MM.1S (cell line): ENCODE measurements around the gene EHBP1.
"Not testable (repeated sequence)": the region's sequence is repeated elsewhere in the genome, so short reads cannot be mapped to it uniquely, and the experiment has no call there.

Experiments
- DNase-seq: peaks from one replicate; pipeline ENCODE4 v3.0.0-alpha.2; 2015
- H2AFZ ChIP-seq: fragments of 300-600 bp; sonication (generic); 2 replicates; pipeline ENCODE4 v1.6.0; 2016; ENCODE audit warnings: antibody characterized with exemption, low read length
- H3F3A ChIP-seq: fragments of 300-600 bp; sonication (generic); 2 replicates; pipeline ENCODE4 v1.6.1; 2016; ENCODE audit warnings: mild to moderate bottlenecking, antibody characterized with exemption, low read length, moderate library complexity, mixed read lengths; ENCODE audit not compliant: insufficient read depth
- H3K27ac ChIP-seq: fragments of 300-600 bp; sonication (generic); 2 replicates; pipeline ENCODE4 v1.5.1; 2016; ENCODE audit warnings: mild to moderate bottlenecking, low read length
- H3K27me3 ChIP-seq: fragments of 300-600 bp; sonication (generic); replicated peaks from 2 replicates; pipeline ENCODE4 v1.6.0; 2016; ENCODE audit warnings: low read length; ENCODE audit not compliant: insufficient read depth
- H3K36me3 ChIP-seq: fragments of 300-600 bp; sonication (generic); replicated peaks from 2 replicates; pipeline ENCODE4 v1.6.1; 2016; ENCODE audit warnings: mild to moderate bottlenecking, low read length, mixed read lengths; ENCODE audit not compliant: insufficient read depth
- H3K4me1 ChIP-seq: fragments of 300-600 bp; sonication (generic); 2 replicates; pipeline ENCODE4 v1.6.1; 2016; ENCODE audit warnings: low read length, mixed read lengths
- H3K4me2 ChIP-seq: fragments of 300-600 bp; sonication (generic); 2 replicates; pipeline ENCODE4 v1.6.0; 2016; ENCODE audit warnings: low read depth, low read length
- H3K4me3 ChIP-seq: fragments of 300-600 bp; sonication (generic); 2 replicates; pipeline ENCODE4 v1.5.1; 2016; ENCODE audit warnings: low read length, mixed read lengths
- H3K79me2 ChIP-seq: fragments of 300-600 bp; sonication (generic); 2 replicates; pipeline ENCODE4 v1.6.1; 2016; ENCODE audit warnings: mixed run types, low read length, mixed read lengths
- H3K9ac ChIP-seq: fragments of 300-600 bp; sonication (generic); 2 replicates; pipeline ENCODE4 v1.6.1; 2016; ENCODE audit warnings: low read length, mixed read lengths
- H3K9me2 ChIP-seq: fragments of 300-600 bp; sonication (generic); replicated peaks from 2 replicates; pipeline ENCODE4 v1.6.1; 2016; ENCODE audit warnings: mild to moderate bottlenecking, low read length, mixed read lengths; ENCODE audit not compliant: insufficient read depth
- H3K9me3 ChIP-seq: fragments of 300-600 bp; sonication (generic); replicated peaks from 2 replicates; pipeline ENCODE4 v1.6.1; 2016; ENCODE audit warnings: mild to moderate bottlenecking, low read length, mixed read lengths; ENCODE audit not compliant: insufficient read depth
- H4K20me1 ChIP-seq: fragments of 300-600 bp; sonication (generic); 2 replicates; pipeline ENCODE4 v1.6.1; 2016; ENCODE audit warnings: mild to moderate bottlenecking, low read length, moderate library complexity, mixed read lengths; ENCODE audit not compliant: insufficient read depth
- CTCF ChIP-seq: fragments of 300-600 bp; sonication (generic); IDR thresholded peaks from 2 replicates; pipeline ENCODE4 v1.5.1; 2016; ENCODE audit warnings: antibody characterized with exemption, low read length, mixed read lengths
- EZH2 ChIP-seq: fragments of 300-600 bp; sonication (generic); optimal IDR thresholded peaks from 2 replicates; pipeline ENCODE3; 2017; ENCODE audit warnings: low read depth, mild to moderate bottlenecking, antibody characterized with exemption, low read length, mixed read lengths
- EZH2phosphoT487 ChIP-seq: fragments of 300-600 bp; sonication (generic); IDR thresholded peaks from 2 replicates; pipeline ENCODE4 v1.6.1; 2018; ENCODE audit warnings: antibody characterized with exemption, low read length

EHBP1 gene

GRCh38 chr2:62708751-62709150, 3.2 kb downstream of the EHBP1 start:
- H3K9me2 ChIP-seq = no peaks in the 10 kb centered on the region
- H3K4me3 ChIP-seq = no peak overlapping the region
- H3K36me3 ChIP-seq = no peaks in the 10 kb centered on the region
- DNase-seq = no peak
- H2AFZ ChIP-seq = no peak overlapping the region
- H3F3A ChIP-seq = peaks cover 6% of the 10 kb centered on the region; the same call in 1 of the 2 replicates
- no peaks in the 10 kb centered on the region for H3K27me3 ChIP-seq
- H3K9me3 ChIP-seq = no peaks in the 10 kb centered on the region
- H3K27ac ChIP-seq = no peak overlapping the region
- H4K20me1 ChIP-seq = no peaks in the 10 kb centered on the region
- TF ChIP-seq EZH2phosphoT487 (no peak), CTCF (no peak)
- H3K9ac ChIP-seq = no peak overlapping the region
- peaks cover 21% of the 10 kb centered on the region for H3K79me2 ChIP-seq
- H3K4me2 ChIP-seq = no peak overlapping the region
- H3K4me1 ChIP-seq = peaks cover 22% of the 10 kb centered on the region

GRCh38 chr2:62711832-62712494, 6.5 kb downstream of the EHBP1 start:
- no peak overlapping the region for H3K27ac ChIP-seq

GRCh38 chr2:62713196-62713595, 7.7 kb downstream of the EHBP1 start:
- H2AFZ ChIP-seq, H3K9me2 ChIP-seq, H3K36me3 ChIP-seq, H3K4me2 ChIP-seq, DNase-seq, H3K79me2 ChIP-seq, H4K20me1 ChIP-seq, H3K9ac ChIP-seq, H3K9me3 ChIP-seq, H3F3A ChIP-seq, H3K4me1 ChIP-seq, H3K27ac ChIP-seq, H3K4me3 ChIP-seq, H3K27me3 ChIP-seq: not testable (repeated sequence)

More at GRCh38 chr2:62711832-62712494, 6.5 kb downstream of the EHBP1 start:
- DNase-seq = no peak
- H3K36me3 ChIP-seq = no peaks in the 10 kb centered on the region
- H3K9ac ChIP-seq = no peak overlapping the region
- no peak overlapping the region for H2AFZ ChIP-seq
- H3F3A ChIP-seq = no peaks in the 10 kb centered on the region
- no peak for TF ChIP-seq EZH2
- TF ChIP-seq EZH2phosphoT487 = no peak
- TF ChIP-seq CTCF = no peak
- no peaks in the 10 kb centered on the region for H4K20me1 ChIP-seq
- H3K27me3 ChIP-seq = no peaks in the 10 kb centered on the region
- peaks cover 4% of the 10 kb centered on the region; the same call in 1 of the 2 replicates for H3K4me1 ChIP-seq
- peaks cover 9% of the 10 kb centered on the region; the same call in 1 of the 2 replicates for H3K79me2 ChIP-seq
- H3K4me2 ChIP-seq = no peak overlapping the region
- no peaks in the 10 kb centered on the region for H3K9me2 ChIP-seq
- no peaks in the 10 kb centered on the region for H3K9me3 ChIP-seq
- H3K4me3 ChIP-seq = no peak overlapping the region

GRCh38 chr2:62713837-62714236, 8.3 kb downstream of the EHBP1 start:
- no peak overlapping the region for H2AFZ ChIP-seq

More at GRCh38 chr2:62713837-62714236, 8.3 kb downstream of the EHBP1 start:
- no peak for DNase-seq
- no peaks in the 10 kb centered on the region for H3F3A ChIP-seq
- no peak for TF ChIP-seq CTCF
- no peak overlapping the region for H3K4me2 ChIP-seq
- peaks cover 8% of the 10 kb centered on the region; the same call in 1 of the 2 replicates for H3K79me2 ChIP-seq
- H3K9ac ChIP-seq = no peak overlapping the region
- H3K27me3 ChIP-seq = no peaks in the 10 kb centered on the region
- no peaks in the 10 kb centered on the region; the same call in 1 of the 2 replicates for H3K36me3 ChIP-seq
- no peaks in the 10 kb centered on the region for H3K9me2 ChIP-seq
- no peaks in the 10 kb centered on the region for H3K4me1 ChIP-seq
- no peaks in the 10 kb centered on the region for H4K20me1 ChIP-seq
- no peak overlapping the region for H3K4me3 ChIP-seq
- no peaks in the 10 kb centered on the region for H3K9me3 ChIP-seq
- H3K27ac ChIP-seq = no peak overlapping the region
